Calu3 (cell line): ENCODE results near the gene MIEF2. TPM values are rescaled to one million over a fixed set of nuclear protein-coding genes. Genes with fewer than 3 reads are reported as not detected.

Experiments
- BruUV-seq: library from RNA; stranded (reverse); fragments of 400-500 nt; replicated peaks from 2 replicates; lab custom pipeline; 2021; lab: Mats Ljungman, UMichigan
- CTCF ChIA-PET: fragments of 300-600 bp; sonication (Branson Sonifier 250); formaldehyde crosslinking; loops from one replicate; lab custom pipeline; 2022; ENCODE audit warnings: antibody characterized with exemption; lab: Charles Lee
- DNase-seq: peaks from one replicate; pipeline ENCODE4 v3.0.0; 2022
- H3K27ac Mint-ChIP-seq: one replicate; pipeline ENCODE4 v1.8.0; 2022; ENCODE audit warnings: mixed read lengths; ENCODE audit not compliant: unreplicated experiment
- H3K27me3 Mint-ChIP-seq: one replicate; pipeline ENCODE4 v1.8.0; 2022; ENCODE audit warnings: mixed read lengths; ENCODE audit not compliant: unreplicated experiment
- H3K36me3 Mint-ChIP-seq: one replicate; pipeline ENCODE4 v1.8.0; 2022; ENCODE audit warnings: mild to moderate bottlenecking, moderate library complexity, mixed read lengths; ENCODE audit not compliant: insufficient read depth, unreplicated experiment
- H3K4me1 Mint-ChIP-seq: one replicate; pipeline ENCODE4 v1.8.0; 2022; ENCODE audit warnings: mild to moderate bottlenecking, low read depth, mixed read lengths; ENCODE audit not compliant: unreplicated experiment
- H3K4me3 Mint-ChIP-seq: one replicate; pipeline ENCODE4 v1.8.0; 2022; ENCODE audit warnings: mild to moderate bottlenecking, low read depth, moderate library complexity, mixed read lengths; ENCODE audit not compliant: unreplicated experiment
- H3K9me3 Mint-ChIP-seq: one replicate; pipeline ENCODE4 v1.8.0; 2022; ENCODE audit warnings: low read depth, mixed read lengths; ENCODE audit not compliant: unreplicated experiment
- CTCF ChIP-seq: fragments of 200-600 bp; IDR thresholded peaks from one replicate; pipeline ENCODE4 v1.8.0; 2022; ENCODE audit warnings: antibody characterized with exemption; ENCODE audit not compliant: unreplicated experiment
- intact Hi-C: fragments of 100-400 bp; cut with micrococcal nuclease; formaldehyde crosslinking; loops from one replicate; pipeline ENCODE4 v1.10.0; 2022; ENCODE audit not compliant: unreplicated experiment
- total RNA-seq: library from RNA; stranded (reverse); gene quantifications from 2 replicates; pipeline ENCODE4 v1.2.3, GENCODE V29; 2022

Gene MIEF2
- total RNA-seq, 1 experiment from 2014 or later: 13.3 TPM

GRCh38 chr17:18254888-18255649 is 5.4 kb upstream of the MIEF2 start:
- TF ChIP-seq CTCF: no peak
- intact Hi-C loops: no loop called here
- Mint-ChIP-seq H3K36me3 (peaks cover 76% of the 10 kb centered on the region), H3K9me3 (no peaks in the 10 kb centered on the region), H3K27ac (no peak overlapping the region), H3K4me1 (no peaks in the 10 kb centered on the region), H3K4me3 (no peak overlapping the region), H3K27me3 (no peaks in the 10 kb centered on the region)
- BruUV-seq: no TSS peak
- CTCF ChIA-PET: no interaction called here
- no peak for DNase-seq

GRCh38 chr17:18256351-18256750 is 4.1 kb upstream of the MIEF2 start:
- CTCF ChIA-PET: no interaction called here
- Mint-ChIP-seq H3K9me3 (no peaks in the 10 kb centered on the region), H3K27ac (no peak overlapping the region), H3K4me3 (peak overlapping the region; percentile 84), H3K27me3 (no peaks in the 10 kb centered on the region), H3K36me3 (peaks cover 81% of the 10 kb centered on the region), H3K4me1 (no peaks in the 10 kb centered on the region)
- DNase-seq: no peak
- no TSS peak for BruUV-seq
- intact Hi-C loops: no loop called here
- no peak for TF ChIP-seq CTCF

- BruUV-seq: no TSS peak
- intact Hi-C loops: no loop called here
- Mint-ChIP-seq H3K9me3 (no peaks in the 10 kb centered on the region), H3K27ac (peak overlapping the region; percentile 56), H3K27me3 (no peaks in the 10 kb centered on the region), H3K4me3 (peak overlapping the region; percentile 84), H3K4me1 (no peaks in the 10 kb centered on the region), H3K36me3 (peaks cover 82% of the 10 kb centered on the region)
- TF ChIP-seq CTCF: no peak
- CTCF ChIA-PET: interaction anchor here (0.6 to 1.0 kb wide), 2 partner anchors 9 to 39 kb away, joined by 3 to 4 read pairs; no protein-coding TSS in a partner anchor
- DNase-seq: no peak
Observed at GRCh38 chr17:18256776-18257175, 3.7 kb upstream of the MIEF2 start.

GRCh38 chr17:18257268-18257981 is 3.0 kb upstream of the MIEF2 start:
- peak; percentile 75 for DNase-seq
- no peaks in the 10 kb centered on the region for H3K4me1 Mint-ChIP-seq
- peaks cover 77% of the 10 kb centered on the region for H3K36me3 Mint-ChIP-seq
- H3K9me3 Mint-ChIP-seq: no peaks in the 10 kb centered on the region
- H3K27me3 Mint-ChIP-seq: no peaks in the 10 kb centered on the region
- CTCF ChIA-PET: interaction anchor here (0.6 to 1.0 kb wide), 2 partner anchors 9 to 40 kb away, joined by 3 to 4 read pairs; no protein-coding TSS in a partner anchor
- no TSS peak for BruUV-seq
- intact Hi-C loops: no loop called here
- H3K4me3 Mint-ChIP-seq: peak overlapping the region; percentile 84
- peak overlapping the region; percentile 85 for H3K27ac Mint-ChIP-seq
- no peak for TF ChIP-seq CTCF
